BLaER1 (cell line): ENCODE results near the gene C10orf62.
"Not testable (repeated sequence)": the region's sequence is repeated elsewhere in the genome, so short reads cannot be mapped to it uniquely, and the experiment has no call there.

Experiments
- H3K27ac ChIP-seq: shearing (Covaris generic); formaldehyde crosslinking; 2 replicates; pipeline ENCODE4 v1.8.1; 2022
- H3K27me3 ChIP-seq: shearing (Covaris generic); formaldehyde crosslinking; 2 replicates; pipeline ENCODE4 v1.8.1; 2022
- H3K36me3 ChIP-seq: shearing (Covaris generic); formaldehyde crosslinking; 2 replicates; pipeline ENCODE4 v1.8.1; 2022
- H3K4me1 ChIP-seq: shearing (Covaris generic); formaldehyde crosslinking; 2 replicates; pipeline ENCODE4 v1.8.1; 2022
- H3K4me2 ChIP-seq: shearing (Covaris generic); formaldehyde crosslinking; 2 replicates; pipeline ENCODE4 v1.8.1; 2022
- H3K4me3 ChIP-seq: shearing (Covaris generic); formaldehyde crosslinking; 2 replicates; pipeline ENCODE4 v1.8.1; 2022
- H3K9ac ChIP-seq: shearing (Covaris generic); formaldehyde crosslinking; 2 replicates; pipeline ENCODE4 v1.8.1; 2022
- H3K9me3 ChIP-seq: shearing (Covaris generic); formaldehyde crosslinking; 2 replicates; pipeline ENCODE4 v1.8.1; 2022
- H4K20me1 ChIP-seq: shearing (Covaris generic); formaldehyde crosslinking; 2 replicates; pipeline ENCODE4 v1.8.1; 2022
- Cebpa-rat ChIP-seq: shearing (Covaris generic); IDR thresholded peaks from 2 replicates; pipeline ENCODE4 v1.8.1; 2022

C10orf62 gene

GRCh38 chr10:97549587-97550322 is 39.8 kb upstream of the C10orf62 start:
- Histone ChIP-seq H3K9me3 (peaks cover 5% of the 10 kb centered on the region), H3K9ac (peak overlapping the region; percentile 15; the same call in 1 of the 2 replicates), H3K4me2 (no peak overlapping the region)

GRCh38 chr10:97550336-97551149 is 39.0 kb upstream of the C10orf62 start:
- Histone ChIP-seq H3K27me3 (no peaks in the 10 kb centered on the region), H3K4me3 (no peak overlapping the region), H3K27ac (no peak overlapping the region), H3K9me3 (peaks cover 13% of the 10 kb centered on the region), H3K9ac (peak overlapping the region; percentile 15; the same call in 1 of the 2 replicates), H3K4me2 (no peak overlapping the region), H3K36me3 (no peaks in the 10 kb centered on the region), H3K4me1 (0 out of 2 replicates have a peak, but pooled peaks cover 6% of the 10 kb centered on the region), H4K20me1 (no peaks in the 10 kb centered on the region)
- TF ChIP-seq Cebpa-rat, result no peak

More at GRCh38 chr10:97549587-97550322, 39.8 kb upstream of the C10orf62 start:
- H4K20me1 ChIP-seq, result no peaks in the 10 kb centered on the region
- no peak overlapping the region for H3K27ac ChIP-seq
- no peaks in the 10 kb centered on the region for H3K36me3 ChIP-seq
- 0 out of 2 replicates have a peak, but pooled peaks cover 6% of the 10 kb centered on the region for H3K4me1 ChIP-seq
- H3K4me3 ChIP-seq, result no peak overlapping the region
- no peaks in the 10 kb centered on the region for H3K27me3 ChIP-seq
- TF ChIP-seq Cebpa-rat, result no peak

- no peak overlapping the region for H3K9ac ChIP-seq
- 0 out of 2 replicates have a peak, but pooled peaks cover 6% of the 10 kb centered on the region for H3K4me1 ChIP-seq
- H3K4me2 ChIP-seq, result no peak overlapping the region
- no peak overlapping the region for H3K4me3 ChIP-seq
- H4K20me1 ChIP-seq, result no peaks in the 10 kb centered on the region
- H3K36me3 ChIP-seq, result no peaks in the 10 kb centered on the region
- no peak for TF ChIP-seq Cebpa-rat
- H3K27ac ChIP-seq, result no peak overlapping the region
- H3K9me3 ChIP-seq, result peaks cover 21% of the 10 kb centered on the region
- H3K27me3 ChIP-seq, result no peaks in the 10 kb centered on the region
Measured at GRCh38 chr10:97551271-97551670, 38.2 kb upstream of the C10orf62 start.

- H4K20me1 ChIP-seq, result no peaks in the 10 kb centered on the region
- H3K36me3 ChIP-seq, result no peaks in the 10 kb centered on the region
- no peaks in the 10 kb centered on the region for H3K27me3 ChIP-seq
- peaks cover 27% of the 10 kb centered on the region for H3K9me3 ChIP-seq
- H3K9ac ChIP-seq, result no peak overlapping the region
- no peak overlapping the region for H3K4me2 ChIP-seq
- no peaks in the 10 kb centered on the region for H3K4me1 ChIP-seq
- no peak overlapping the region for H3K4me3 ChIP-seq
- H3K27ac ChIP-seq, result no peak overlapping the region
- no peak for TF ChIP-seq Cebpa-rat
Measured at GRCh38 chr10:97553575-97554031, 35.9 kb upstream of the C10orf62 start.

GRCh38 chr10:97554336-97554735 is 35.2 kb upstream of the C10orf62 start:
- not testable (repeated sequence) for H3K4me3 ChIP-seq, H3K9ac ChIP-seq, H3K36me3 ChIP-seq, H3K4me1 ChIP-seq, H3K4me2 ChIP-seq, H4K20me1 ChIP-seq, H3K27ac ChIP-seq, H3K27me3 ChIP-seq
- H3K9me3 ChIP-seq, result peaks cover 27% of the 10 kb centered on the region

- H3K27ac ChIP-seq, H3K9ac ChIP-seq, H4K20me1 ChIP-seq, H3K36me3 ChIP-seq, H3K4me3 ChIP-seq, H3K4me1 ChIP-seq, H3K27me3 ChIP-seq, H3K4me2 ChIP-seq: not testable (repeated sequence)
- peaks cover 27% of the 10 kb centered on the region for H3K9me3 ChIP-seq
Measured at GRCh38 chr10:97555541-97555940, 34.0 kb upstream of the C10orf62 start.

- not testable (repeated sequence) for H3K4me3 ChIP-seq, H3K4me2 ChIP-seq
Measured at GRCh38 chr10:97560731-97561381, 28.7 kb upstream of the C10orf62 start.

GRCh38 chr10:97561386-97562077 is 28.0 kb upstream of the C10orf62 start:
- not testable (repeated sequence) for H3K4me1 ChIP-seq, H3K9ac ChIP-seq, H3K4me3 ChIP-seq, H4K20me1 ChIP-seq, H3K4me2 ChIP-seq, H3K27me3 ChIP-seq, H3K36me3 ChIP-seq, H3K27ac ChIP-seq
- peaks cover 27% of the 10 kb centered on the region for H3K9me3 ChIP-seq

More at GRCh38 chr10:97560731-97561381, 28.7 kb upstream of the C10orf62 start:
- not testable (repeated sequence) for H4K20me1 ChIP-seq, H3K27ac ChIP-seq, H3K9ac ChIP-seq, H3K4me1 ChIP-seq, H3K36me3 ChIP-seq, H3K27me3 ChIP-seq
- H3K9me3 ChIP-seq, result peaks cover 34% of the 10 kb centered on the region

- not testable (repeated sequence) for H3K36me3 ChIP-seq, H3K27me3 ChIP-seq, H3K4me1 ChIP-seq, H3K9ac ChIP-seq, H3K4me3 ChIP-seq, H4K20me1 ChIP-seq, H3K4me2 ChIP-seq, H3K27ac ChIP-seq
- H3K9me3 ChIP-seq, result peaks cover 23% of the 10 kb centered on the region
Measured at GRCh38 chr10:97562329-97562728, 27.2 kb upstream of the C10orf62 start.
